ENCODE data around the gene JUP.

JUP gene

DNA sequence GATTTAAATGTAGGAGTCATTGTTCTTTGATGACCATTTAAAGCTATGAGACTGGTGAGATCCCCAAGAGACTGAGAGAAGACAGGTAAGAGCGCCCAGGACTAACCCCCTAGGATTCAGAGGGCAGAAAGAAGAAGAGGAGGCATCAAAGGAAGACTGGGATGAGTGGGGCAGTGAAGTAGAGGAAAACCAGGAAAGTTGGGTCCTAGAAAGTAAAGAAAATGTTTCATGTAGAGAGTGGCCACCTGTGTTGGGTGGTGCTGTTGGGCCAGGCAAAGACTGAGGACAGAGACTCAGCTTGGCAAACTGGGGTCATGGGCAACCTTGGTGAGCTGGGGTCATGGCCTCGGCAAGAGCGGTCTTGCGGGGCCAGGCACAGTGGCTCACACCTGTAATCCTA lies 50.8 kb downstream of the JUP start:
- intact Hi-C loops (cut with DNase I; ENCODE audit: low total_unique reads): loop anchor here (10.0 kb wide), 1 partner anchor 149 kb away; no protein-coding TSS in a partner anchor
- H3K36me3 ChIP-seq: no peaks in the 10 kb centered on the region
- TF ChIP-seq CTCF (IDR thresholded peaks at IDR 0.05): no peak
- DNase-seq: no peak
- peaks cover 4 to 71% of the 10 kb centered on the region in 2 donors for H3K27me3 ChIP-seq
- H3K27ac ChIP-seq: no peak overlapping the region
- peaks cover 0 to 27% (median 13%) of the 10 kb centered on the region in 4 donors for H3K4me1 ChIP-seq
- no peak overlapping the region for H3K4me3 ChIP-seq
- no peaks in the 10 kb centered on the region for H3K9me3 ChIP-seq

- no peaks in the 10 kb centered on the region for H3K36me3 ChIP-seq
- intact Hi-C loops (cut with DNase I; ENCODE audit: low total_unique reads): loop anchor here (10.0 kb wide), 1 partner anchor 150 kb away; no protein-coding TSS in a partner anchor
- no peak for TF ChIP-seq CTCF (IDR thresholded peaks at IDR 0.05)
- no peaks in the 10 kb centered on the region for H3K9me3 ChIP-seq
- H3K4me3 ChIP-seq: peak overlapping the region in 1 of 2 donors; percentile 45
- peaks cover 4 to 68% of the 10 kb centered on the region in 2 donors for H3K27me3 ChIP-seq
- no peak overlapping the region for H3K27ac ChIP-seq
- peaks cover 0 to 27% (median 13%) of the 10 kb centered on the region in 4 donors for H3K4me1 ChIP-seq
- DNase-seq: no peak
Measured at GRCh38 chr17:41734949-41735313, 51.6 kb downstream of the JUP start.

DNA sequence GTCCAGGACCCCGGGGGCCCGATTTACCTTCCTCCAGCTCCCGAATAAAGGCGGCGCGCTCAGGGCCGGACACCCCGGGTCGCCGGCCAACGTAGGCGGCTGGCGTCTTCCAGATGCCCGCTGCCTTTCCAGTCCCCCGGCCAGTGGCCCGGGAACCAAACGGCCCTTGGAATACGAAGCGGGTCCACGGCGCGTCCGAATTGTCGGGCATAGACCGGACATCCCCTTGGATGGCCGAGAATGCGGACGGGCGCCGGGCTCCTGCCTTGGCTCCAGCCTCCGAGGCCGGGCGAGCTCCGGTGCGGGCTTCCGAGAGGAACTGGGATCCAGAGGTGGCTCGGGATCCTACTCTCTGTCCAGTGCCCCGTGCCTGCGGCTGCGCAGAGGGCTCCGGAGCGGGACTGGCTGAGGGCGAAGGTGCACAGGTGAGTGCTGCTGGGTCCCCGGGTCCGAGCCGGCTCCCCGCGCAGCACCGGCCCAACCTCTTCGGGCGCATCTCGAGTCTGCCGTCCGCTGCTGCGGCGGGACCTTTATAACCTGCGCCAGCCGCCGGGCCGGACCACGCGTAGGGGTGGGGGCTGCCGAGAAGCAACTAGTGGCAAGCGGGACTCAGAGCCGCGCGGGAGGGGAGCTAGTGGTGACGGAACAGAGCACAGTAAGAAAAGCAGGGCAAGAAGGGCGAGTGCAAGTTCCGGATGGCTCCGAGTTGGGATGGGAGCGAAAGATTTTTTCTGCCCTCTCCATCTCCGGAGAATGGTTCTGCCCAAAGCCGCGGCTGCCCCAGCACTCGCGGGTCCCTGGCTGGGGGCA lies 52.2 kb downstream of the JUP start, which contains the start of gene HAP1:
Gene HAP1 (minus strand): TSS at position 505 of the 810 bp plus-strand sequence. CDS start 9 bp downstream, at position 496.
- H3K27me3 ChIP-seq: peaks cover 4 to 64% of the 10 kb centered on the region in 2 donors
- no peak within 1 kb of the TSS for H3K27ac ChIP-seq
- H3K4me1 ChIP-seq: peaks cover 0 to 27% (median 13%) of the 10 kb centered on the region in 4 donors
- intact Hi-C loops (cut with DNase I; ENCODE audit: low total_unique reads): loop anchor here (10.0 kb wide), 1 partner anchor 150 kb away; no protein-coding TSS in a partner anchor
- H3K4me3 ChIP-seq: peak within 1 kb of the TSS in 1 of 2 donors; percentile 45
- no peak for TF ChIP-seq CTCF (IDR thresholded peaks at IDR 0.05)
- DNase-seq: no peak
- no peaks in the 10 kb centered on the region for H3K36me3 ChIP-seq
- no peaks in the 10 kb centered on the region for H3K9me3 ChIP-seq

GRCh38 chr17:41733348-41734138 lies 53.0 kb downstream of the JUP start:
- H3K4me3 ChIP-seq: peak overlapping the region in 1 of 2 donors; percentile 45
- intact Hi-C loops (cut with DNase I; ENCODE audit: low total_unique reads): loop anchor here (10.0 kb wide), 1 partner anchor 151 kb away; no protein-coding TSS in a partner anchor
- H3K4me1 ChIP-seq: peaks cover 0 to 27% (median 13%) of the 10 kb centered on the region in 4 donors
- no peak overlapping the region for H3K27ac ChIP-seq
- no peak for DNase-seq
- H3K27me3 ChIP-seq: peaks cover 4 to 65% of the 10 kb centered on the region in 2 donors
- no peak for TF ChIP-seq CTCF (IDR thresholded peaks at IDR 0.05)
- H3K36me3 ChIP-seq: no peaks in the 10 kb centered on the region
- no peaks in the 10 kb centered on the region for H3K9me3 ChIP-seq

GRCh38 chr17:41731836-41732235 lies 54.7 kb downstream of the JUP start:
- H3K4me1 ChIP-seq: peaks cover 0 to 19% (median 13%) of the 10 kb centered on the region in 4 donors
- H3K9me3 ChIP-seq: no peaks in the 10 kb centered on the region
- no peak overlapping the region for H3K4me3 ChIP-seq
- H3K27ac ChIP-seq: no peak overlapping the region
- intact Hi-C loops (cut with DNase I; ENCODE audit: low total_unique reads): loop anchor here (10.0 kb wide), 1 partner anchor 153 kb away; no protein-coding TSS in a partner anchor
- H3K36me3 ChIP-seq: no peaks in the 10 kb centered on the region
- DNase-seq: no peak
- no peak for TF ChIP-seq CTCF (IDR thresholded peaks at IDR 0.05)
- peaks cover 4 to 59% of the 10 kb centered on the region in 2 donors for H3K27me3 ChIP-seq

Measured in tibial artery (tissue), 4 donors.